Rectal smooth muscle tissue (tissue), 1 donor: Measurements from ENCODE around the gene DHRS13.
A peak's percentile ranks its signal among the peaks of the same experiment; 100 is the strongest.
"Not testable (repeated sequence)": the region's sequence is repeated elsewhere in the genome, so short reads cannot be mapped to it uniquely, and the experiment has no call there.

ENCODE experiments used
- H3K27ac ChIP-seq: one replicate; pipeline ENCODE4 v1.7.0; 2013; ENCODE audit warnings: low read depth, low read length, inconsistent platforms
- H3K27me3 ChIP-seq: one replicate; pipeline ENCODE4 v1.7.0; 2013; ENCODE audit warnings: low read length; ENCODE audit not compliant: control insufficient read depth, insufficient read depth
- H3K36me3 ChIP-seq: one replicate; pipeline ENCODE4 v1.7.0; 2013; ENCODE audit warnings: low read length; ENCODE audit not compliant: control insufficient read depth, insufficient read depth
- H3K4me1 ChIP-seq: one replicate; pipeline ENCODE4 v1.7.0; 2013; ENCODE audit warnings: low read length; ENCODE audit not compliant: control insufficient read depth, insufficient read depth
- H3K4me3 ChIP-seq: one replicate; pipeline ENCODE4 v1.7.0; 2013; ENCODE audit warnings: low read length
- H3K9ac ChIP-seq: one replicate; pipeline ENCODE4 v1.7.0; 2013; ENCODE audit warnings: low read length

DHRS13 gene

DNA sequence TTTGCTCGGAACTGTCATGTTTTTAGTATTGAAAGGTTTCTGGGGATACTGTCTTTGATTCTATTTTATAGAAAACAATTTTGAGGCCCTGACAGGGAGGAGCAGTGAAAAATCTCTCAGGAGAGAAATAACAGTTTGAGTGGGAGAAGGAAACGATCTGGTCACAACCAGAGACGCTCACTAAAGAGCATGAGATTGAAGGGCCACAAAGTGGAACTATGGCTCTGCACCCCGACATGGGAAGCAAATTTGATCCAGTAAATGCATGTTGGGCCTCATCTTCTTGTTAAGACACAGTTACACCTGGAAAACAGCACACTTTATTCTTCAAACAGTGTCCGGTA, 47.6 kb downstream of the DHRS13 start:
- Histone ChIP-seq H3K4me1 (peaks cover 4% of the 10 kb centered on the region), H3K27ac (peak overlapping the region; percentile 71), H3K27me3 (no peaks in the 10 kb centered on the region), H3K4me3 (peak overlapping the region; percentile 81), H3K9ac (peak overlapping the region; percentile 50), H3K36me3 (peaks cover 10% of the 10 kb centered on the region)

DNA sequence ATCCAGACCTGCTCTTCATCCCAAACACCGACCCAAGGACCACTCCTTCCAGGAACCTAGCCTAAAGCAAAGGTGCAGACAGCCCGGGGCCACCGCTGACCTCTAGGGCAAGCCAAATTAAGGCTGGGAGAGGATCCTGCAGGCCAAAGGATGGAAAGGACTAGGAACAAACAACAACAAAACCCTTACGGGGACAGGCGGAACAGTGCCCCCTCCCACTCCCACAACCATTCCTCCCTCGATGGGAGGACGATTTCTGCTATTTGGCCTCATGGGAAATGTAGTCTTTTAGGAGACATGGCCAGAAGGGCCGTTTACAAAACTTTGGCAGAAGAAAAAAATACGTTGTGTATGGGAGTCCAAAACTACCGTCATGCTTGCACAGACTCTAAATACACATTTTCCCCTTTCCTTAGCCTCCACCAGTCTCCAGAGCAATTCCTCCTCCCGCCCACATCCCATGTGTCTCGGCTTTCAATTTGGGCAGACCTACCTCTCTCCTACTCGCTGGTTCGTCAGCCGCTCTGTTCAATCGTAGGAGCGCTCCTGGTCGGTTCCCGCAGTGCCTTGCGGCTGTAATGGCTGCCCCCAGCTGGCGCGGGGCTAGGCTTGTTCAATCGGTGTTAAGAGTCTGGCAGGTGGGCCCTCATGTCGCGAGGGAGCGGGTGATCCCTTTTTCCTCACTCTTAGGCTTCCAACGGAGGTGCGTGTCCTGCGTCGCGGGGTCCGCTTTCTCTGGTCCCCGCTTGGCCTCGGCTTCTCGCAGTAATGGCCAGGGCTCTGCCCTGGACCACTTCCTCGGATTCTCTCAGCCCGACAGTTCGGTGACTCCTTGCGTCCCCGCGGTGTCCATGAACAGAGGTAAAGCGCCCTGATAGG, 48.2 kb downstream of the DHRS13 start, which contains the start of gene ERAL1:
Gene ERAL1, plus strand, starts transcription at position 560 of the 879 bp plus-strand sequence. Its CDS starts 19 bp downstream, at position 579.
- peaks cover 10% of the 10 kb centered on the region for H3K36me3 ChIP-seq
- H3K4me1 ChIP-seq = peaks cover 4% of the 10 kb centered on the region
- H3K27me3 ChIP-seq = no peaks in the 10 kb centered on the region
- H3K9ac ChIP-seq = peak within 1 kb of the TSS; percentile 50
- peak within 1 kb of the TSS; percentile 81 for H3K4me3 ChIP-seq
- H3K27ac ChIP-seq = peak within 1 kb of the TSS; percentile 71

DNA sequence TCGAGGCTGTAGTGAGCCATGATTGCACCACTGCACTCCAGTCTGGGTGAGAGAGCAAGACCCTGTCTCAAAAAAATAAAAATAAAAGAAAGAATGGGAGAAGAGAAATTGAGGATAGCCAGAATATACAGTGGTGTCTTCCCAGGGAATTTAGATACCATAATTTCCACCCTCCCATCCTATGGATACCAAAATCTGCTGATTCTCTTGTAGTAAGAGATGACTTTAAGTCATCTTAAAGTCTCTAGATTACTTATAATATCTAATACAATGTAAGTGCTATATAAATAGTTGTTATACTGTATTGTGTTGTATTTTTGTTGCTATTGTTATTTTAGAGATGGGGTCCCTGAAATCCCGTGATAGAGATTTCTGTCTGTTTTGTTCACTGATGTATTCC, 49.6 kb downstream of the DHRS13 start:
- H3K4me1 ChIP-seq = peaks cover 4% of the 10 kb centered on the region
- H3K4me3 ChIP-seq = no peak overlapping the region
- H3K27ac ChIP-seq = no peak overlapping the region
- H3K36me3 ChIP-seq = peaks cover 7% of the 10 kb centered on the region
- no peaks in the 10 kb centered on the region for H3K27me3 ChIP-seq
- H3K9ac ChIP-seq = no peak overlapping the region

DNA sequence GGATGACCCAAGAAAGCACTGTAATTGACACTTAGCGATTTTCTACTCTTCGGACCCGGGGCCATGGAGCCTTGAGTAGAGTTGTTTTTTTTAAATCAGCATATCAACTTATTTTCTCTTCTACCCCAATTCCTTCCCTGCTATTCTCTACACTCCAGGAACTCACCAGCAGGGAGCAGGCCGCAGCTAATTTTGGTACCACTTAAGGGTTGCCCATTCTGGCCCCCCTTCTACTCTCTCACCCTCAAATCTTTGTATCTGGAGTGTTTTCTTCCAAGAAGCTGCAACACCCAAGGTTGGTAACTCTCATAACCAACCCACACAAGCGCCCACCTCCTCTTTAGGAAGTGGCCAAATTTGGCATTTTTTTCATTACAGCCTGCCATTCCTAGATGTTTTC, 53.6 kb downstream of the DHRS13 start:
- no peaks in the 10 kb centered on the region for H3K27me3 ChIP-seq
- no peak overlapping the region for H3K27ac ChIP-seq
- no peak overlapping the region for H3K4me3 ChIP-seq
- H3K9ac ChIP-seq = no peak overlapping the region
- H3K36me3 ChIP-seq = no peaks in the 10 kb centered on the region
- no peaks in the 10 kb centered on the region for H3K4me1 ChIP-seq

DNA sequence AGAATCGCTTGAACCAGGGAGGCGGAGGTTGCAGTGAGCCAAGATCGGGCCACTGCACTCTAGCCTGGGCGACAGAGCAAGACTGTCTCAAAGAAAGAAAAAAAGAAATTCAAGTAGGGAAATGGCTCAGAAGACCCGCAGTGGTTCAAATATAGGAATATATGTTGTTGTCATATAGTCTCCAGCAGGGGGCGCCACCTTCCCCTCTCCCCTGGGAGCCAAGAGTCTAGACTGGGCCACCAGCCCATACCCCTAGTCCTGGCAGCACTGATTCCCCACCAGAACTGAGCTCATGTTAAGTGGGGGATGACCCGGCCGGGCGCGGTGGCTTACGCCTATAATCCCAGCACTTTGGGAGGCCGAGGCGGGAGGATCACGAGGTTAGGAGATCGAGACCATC, 54.2 kb downstream of the DHRS13 start:
- H3K4me1 ChIP-seq, H3K36me3 ChIP-seq, H3K27ac ChIP-seq, H3K4me3 ChIP-seq, H3K9ac ChIP-seq, H3K27me3 ChIP-seq: not testable (repeated sequence)
